Fibroblast of villous mesenchyme (primary cell): ENCODE data around the gene SLC24A3. TPM values are rescaled to one million over a fixed set of nuclear protein-coding genes. Genes with fewer than 3 reads are reported as not detected.

Experiments used
- DNase-seq: peaks from one replicate; pipeline ENCODE4 v3.0.0-alpha.2; 2010; ENCODE audit warnings: low read depth
- H3K4me3 ChIP-seq: 2 replicates; pipeline ENCODE4 v1.5.1; 2011; ENCODE audit warnings: low read depth, mild to moderate bottlenecking, low read length
- CTCF ChIP-seq: IDR thresholded peaks from 2 replicates; pipeline ENCODE4 v1.5.1; 2012; ENCODE audit warnings: low read depth, mild to moderate bottlenecking, low read length; ENCODE audit not compliant: insufficient read depth
- total RNA-seq: library from RNA; depleted of rRNA; stranded (reverse); fragments of >200 nt; gene quantifications from 2 replicates; pipeline ENCODE4 v1.2.3, GENCODE V29; 2012

SLC24A3 gene
- total RNA-seq, 1 donor, result 0.86 TPM

DNA sequence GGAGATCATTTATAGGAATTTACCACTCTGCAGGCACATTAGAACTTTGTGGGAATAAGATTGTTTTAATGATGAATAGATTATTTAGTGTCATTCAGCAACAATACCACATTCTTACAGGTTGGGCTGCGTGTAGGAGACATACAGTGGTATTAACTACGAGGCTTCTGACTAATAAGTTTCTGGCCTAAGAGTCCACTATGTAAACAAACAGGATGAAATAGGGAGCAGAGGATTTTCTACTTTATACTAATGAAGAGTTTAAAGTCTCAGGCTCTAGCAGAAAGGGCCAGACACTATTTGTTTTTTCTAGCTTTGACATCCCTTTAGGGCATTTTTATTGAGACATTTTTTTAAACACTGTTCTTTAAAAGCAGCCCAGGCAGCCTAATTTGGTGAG is 75.6 kb downstream of the SLC24A3 start:
- TF ChIP-seq CTCF, result no peak
- DNase-seq, result peak; percentile 12
- no peak overlapping the region for H3K4me3 ChIP-seq

DNA sequence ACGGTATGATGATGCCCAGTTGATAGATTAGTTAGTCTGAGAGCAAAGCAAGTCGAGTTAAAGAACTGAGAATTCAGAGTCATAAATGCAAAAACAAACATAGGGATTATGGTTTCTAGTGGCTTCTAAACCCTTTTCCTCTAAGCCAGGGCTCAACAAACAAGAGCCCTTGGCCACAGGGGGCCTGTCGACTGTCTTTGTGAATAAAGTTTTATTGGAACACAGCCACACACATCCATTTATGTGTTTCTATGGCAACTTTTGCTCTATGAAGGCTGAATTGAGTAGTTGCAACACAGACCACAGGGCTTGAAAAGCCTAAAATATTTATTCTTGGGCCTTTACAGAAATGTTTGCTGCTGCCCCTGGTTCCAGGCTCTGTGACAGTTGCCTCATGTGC is 76.2 kb downstream of the SLC24A3 start:
- TF ChIP-seq CTCF, result no peak
- no peak overlapping the region for H3K4me3 ChIP-seq
- DNase-seq, result peak; percentile 1

GRCh38 chr20:19289451-19289850 is 77.0 kb downstream of the SLC24A3 start:
- no peak for DNase-seq
- no peak overlapping the region for H3K4me3 ChIP-seq
- no peak for TF ChIP-seq CTCF

DNA sequence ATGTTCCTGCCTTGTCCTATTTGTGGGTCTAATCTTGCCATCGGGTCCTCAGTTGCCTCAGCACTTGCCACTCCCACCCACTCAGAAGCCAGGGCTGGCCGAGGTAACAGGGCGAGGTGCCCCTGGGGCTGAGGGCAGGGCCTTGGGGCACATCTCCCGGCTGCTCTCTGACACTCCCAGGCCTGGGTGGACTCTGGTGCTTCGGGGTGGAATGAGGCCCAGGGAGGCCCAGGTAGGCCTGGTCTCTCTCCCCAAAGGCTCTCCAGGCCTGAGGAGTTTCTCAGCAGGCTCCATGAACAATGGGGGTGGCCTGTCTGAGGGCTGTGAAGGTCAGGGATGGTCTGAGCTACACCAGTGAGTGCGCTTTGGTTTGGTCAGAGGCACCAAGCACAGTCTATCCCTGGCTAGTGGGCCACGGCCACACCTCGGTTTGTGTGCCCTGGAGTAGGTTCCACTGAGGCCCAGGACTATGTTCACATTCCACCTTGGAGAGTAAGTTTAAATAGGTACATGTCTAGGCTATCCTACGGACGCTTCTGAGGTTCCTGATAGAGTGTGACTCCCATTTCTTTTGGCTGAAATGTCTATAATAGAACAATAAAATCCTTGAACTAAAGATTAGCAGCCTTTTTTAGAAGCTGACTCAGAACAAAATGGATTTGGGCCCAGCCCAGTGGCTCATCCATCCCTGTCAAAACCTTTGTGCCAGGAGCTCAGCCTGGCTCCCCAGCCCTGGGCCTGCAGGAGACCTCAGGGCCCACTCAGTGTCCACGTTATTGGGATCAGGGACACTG is 78.8 kb downstream of the SLC24A3 start:
- TF ChIP-seq CTCF, result no peak
- H3K4me3 ChIP-seq, result no peak overlapping the region
- no peak for DNase-seq

GRCh38 chr20:19291818-19292132 is 79.3 kb downstream of the SLC24A3 start:
- no peak overlapping the region for H3K4me3 ChIP-seq
- DNase-seq, result no peak
- no peak for TF ChIP-seq CTCF

- no peak for DNase-seq
- no peak for TF ChIP-seq CTCF
- no peak overlapping the region for H3K4me3 ChIP-seq
These were observed 79.8 kb downstream of the SLC24A3 start for GRCh38 chr20:19292254-19292653.

DNA sequence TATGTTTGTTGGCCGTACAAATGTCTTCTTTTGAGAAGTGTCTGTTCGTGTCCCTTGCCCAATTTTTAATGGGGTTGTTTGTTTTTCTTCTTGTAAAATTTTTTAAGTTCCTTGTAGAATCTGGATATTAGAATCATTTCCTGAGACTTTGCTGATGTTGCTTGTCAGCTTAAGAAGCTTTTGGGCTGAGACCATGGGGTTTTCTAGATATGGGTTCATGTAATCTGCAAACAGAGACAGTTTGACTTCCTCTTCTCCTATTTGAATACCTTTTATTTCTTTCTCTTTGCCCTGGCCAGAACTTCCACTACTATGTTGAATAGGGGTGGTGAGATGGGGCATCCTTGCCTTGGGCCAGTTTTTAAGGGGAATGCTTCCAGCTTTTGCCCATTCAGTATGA is 82.6 kb downstream of the SLC24A3 start:
- no peak for TF ChIP-seq CTCF
- no peak for DNase-seq
- no peak overlapping the region for H3K4me3 ChIP-seq
